ENCODE data around the gene BAZ2B. TPM values are rescaled to one million over a fixed set of nuclear protein-coding genes. Genes with fewer than 3 reads are reported as not detected.

The BAZ2B gene
- total and polyA plus RNA-seq, 9 of the 15 experiments (the other 6 are each of a cell fraction or from before 2014, with no cell fraction given) = 7.5 to 38.6 (median 19.8) TPM

- no peak for TF ChIP-seq ATF6 (CRISPR knock-in tag; IDR thresholded peaks at IDR 0.05)
- no peak for TF ChIP-seq ZNF324 (CRISPR knock-in tag; IDR thresholded peaks at IDR 0.05)
- TF ChIP-seq ZNF592 (IDR thresholded peaks at IDR 0.05) = no peak
- TF ChIP-seq TEAD2 (tag; IDR thresholded peaks at IDR 0.05) = peak; percentile 22; the same call in 1 of the 2 replicates
- no peak for TF ChIP-seq LARP7 (IDR thresholded peaks at IDR 0.05)
- no peak for TF ChIP-seq BRD9 (IDR thresholded peaks at IDR 0.05; ENCODE audit: low read depth, partially characterized antibody)
- no peak for TF ChIP-seq ATF7 (IDR thresholded peaks at IDR 0.05)
- no peak for TF ChIP-seq PURB (CRISPR knock-in tag; IDR thresholded peaks at IDR 0.05; ENCODE audit: low read depth)
- TF ChIP-seq ZNF395 (CRISPR knock-in tag; IDR thresholded peaks at IDR 0.05) = peak; percentile 67
- peak; percentile 61; the same call in 1 of the 2 replicates for TF ChIP-seq ETS1 (conservative IDR thresholded peaks at IDR 0.05; ENCODE audit: control insufficient read depth, low read depth, low read length)
- TF ChIP-seq NBN (IDR thresholded peaks at IDR 0.05; ENCODE audit: low read depth) = peak; percentile 58; the same call in 1 of the 2 replicates
- TF ChIP-seq ZNF766 (CRISPR knock-in tag; conservative IDR thresholded peaks at IDR 0.05) = 0 out of 2 replicates have a peak, but pooled peaks have one; percentile 53
- TF ChIP-seq TCF7 (IDR thresholded peaks at IDR 0.05; ENCODE audit: borderline replicate concordance) = 0 out of 2 replicates have a peak, but pooled peaks have one; percentile 35
- no peak for TF ChIP-seq ILK (tag; IDR thresholded peaks at IDR 0.05; ENCODE audit: borderline replicate concordance, low read depth)
- TF ChIP-seq MYNN (IDR thresholded peaks at IDR 0.05) = peak; percentile 57; the same call in 1 of the 2 replicates
- no peak for TF ChIP-seq MYNN (CRISPR knock-in tag; IDR thresholded peaks at IDR 0.05)
- peak in 1 of 2 experiments; percentile 58; a peak in 1 of 4 replicates for TF ChIP-seq TRIM24 (IDR thresholded peaks at IDR 0.05)
- TF ChIP-seq RBM17 (IDR thresholded peaks at IDR 0.05; ENCODE audit: borderline replicate concordance, low read depth, low read length) = no peak
These were observed 722 bp downstream of the BAZ2B start (continued) for GRCh38 chr2:159615367-159616285.

All from K562 (cell line).